GM18511 (cell line): Measurements from ENCODE around the gene CD79A.
"Not testable (repeated sequence)": the region's sequence is repeated elsewhere in the genome, so short reads cannot be mapped to it uniquely, and the experiment has no call there.

Source experiments
- ATAC-seq: cut with Tn5 transposase; IDR thresholded peaks from one replicate; pipeline ENCODE4 v1.9.1; 2021; ENCODE audit warnings: mild to moderate bottlenecking, moderate library complexity; ENCODE audit not compliant: unreplicated experiment

Gene CD79A

GRCh38 chr19:41862445-41862986 is 14.6 kb upstream of the CD79A start:
- no peak for ATAC-seq

DNA sequence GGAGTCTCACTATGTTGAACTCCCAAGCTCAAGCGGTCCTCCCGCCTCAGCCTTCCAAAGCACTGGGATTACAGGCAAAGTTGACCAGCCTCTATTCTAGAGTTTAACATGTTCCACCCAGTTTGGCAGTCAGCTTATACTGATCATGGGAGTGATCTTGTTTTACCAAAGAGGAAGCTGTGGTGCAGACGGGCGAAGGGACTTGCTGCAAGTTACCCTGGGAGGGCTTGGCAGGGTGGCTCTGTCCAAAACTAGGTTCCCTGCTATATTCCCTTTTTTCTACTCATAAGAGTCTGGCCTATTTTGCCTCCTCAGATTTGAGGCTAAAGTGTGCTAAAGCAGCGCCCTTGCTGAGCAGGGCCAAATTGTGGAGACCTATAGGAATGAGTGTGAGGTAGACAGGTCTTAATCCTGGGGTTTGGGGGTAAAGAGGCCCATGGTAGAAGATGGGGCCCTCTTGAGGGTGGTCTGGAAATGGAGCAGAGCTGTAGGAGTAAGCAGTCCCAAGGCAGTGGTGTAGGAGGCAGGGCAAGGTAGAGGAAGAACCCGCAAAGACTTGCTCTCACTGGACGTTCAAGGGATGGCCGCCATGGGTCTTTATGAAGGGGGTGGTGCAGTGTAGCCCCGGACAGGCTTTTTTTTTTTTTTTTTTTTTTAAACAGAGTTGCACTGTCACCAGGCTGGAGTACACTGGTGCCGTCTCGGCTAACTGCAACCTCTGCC is 13.7 kb upstream of the CD79A start:
- ATAC-seq = no peak

DNA sequence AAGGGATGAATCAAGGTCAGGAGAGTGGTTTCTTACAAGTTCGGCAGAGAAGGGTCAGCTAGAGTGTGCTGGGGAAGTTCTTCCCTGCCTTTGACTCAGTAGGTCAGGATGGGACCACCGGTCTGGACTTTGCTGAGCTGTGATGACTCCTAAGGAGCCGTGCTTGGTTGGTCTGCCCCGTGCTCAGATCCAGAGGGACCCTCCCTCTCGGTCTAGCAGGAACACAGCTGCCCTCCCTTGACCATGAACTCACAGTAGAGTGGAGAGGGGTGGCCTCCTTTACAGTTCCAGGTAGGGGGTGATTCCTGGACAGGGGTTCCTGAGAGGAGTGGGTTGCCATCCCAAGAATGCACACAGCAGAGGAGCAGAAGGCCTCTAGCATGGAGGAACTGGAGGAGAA is 12.7 kb upstream of the CD79A start:
- ATAC-seq = no peak

DNA sequence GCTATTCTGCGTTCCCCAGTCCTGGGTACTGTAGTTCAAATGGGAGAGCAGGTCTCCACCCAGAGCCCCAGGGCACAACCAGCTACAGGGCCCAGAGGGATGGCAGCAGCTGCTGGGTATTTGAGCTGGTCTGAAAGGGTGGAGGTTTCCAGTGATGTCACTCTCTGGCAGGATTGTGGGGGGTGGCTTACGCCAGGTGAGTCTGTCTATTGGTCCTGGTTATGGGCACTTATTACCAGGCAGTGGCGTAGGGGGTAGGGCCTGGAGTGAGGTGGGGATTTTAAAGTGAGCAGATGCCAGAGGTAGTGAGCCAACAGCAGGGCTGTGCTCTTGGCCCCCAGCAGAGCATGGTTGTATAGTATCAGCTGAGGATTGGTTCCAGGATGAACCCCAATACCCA is 10.8 kb upstream of the CD79A start:
- no peak for ATAC-seq

DNA sequence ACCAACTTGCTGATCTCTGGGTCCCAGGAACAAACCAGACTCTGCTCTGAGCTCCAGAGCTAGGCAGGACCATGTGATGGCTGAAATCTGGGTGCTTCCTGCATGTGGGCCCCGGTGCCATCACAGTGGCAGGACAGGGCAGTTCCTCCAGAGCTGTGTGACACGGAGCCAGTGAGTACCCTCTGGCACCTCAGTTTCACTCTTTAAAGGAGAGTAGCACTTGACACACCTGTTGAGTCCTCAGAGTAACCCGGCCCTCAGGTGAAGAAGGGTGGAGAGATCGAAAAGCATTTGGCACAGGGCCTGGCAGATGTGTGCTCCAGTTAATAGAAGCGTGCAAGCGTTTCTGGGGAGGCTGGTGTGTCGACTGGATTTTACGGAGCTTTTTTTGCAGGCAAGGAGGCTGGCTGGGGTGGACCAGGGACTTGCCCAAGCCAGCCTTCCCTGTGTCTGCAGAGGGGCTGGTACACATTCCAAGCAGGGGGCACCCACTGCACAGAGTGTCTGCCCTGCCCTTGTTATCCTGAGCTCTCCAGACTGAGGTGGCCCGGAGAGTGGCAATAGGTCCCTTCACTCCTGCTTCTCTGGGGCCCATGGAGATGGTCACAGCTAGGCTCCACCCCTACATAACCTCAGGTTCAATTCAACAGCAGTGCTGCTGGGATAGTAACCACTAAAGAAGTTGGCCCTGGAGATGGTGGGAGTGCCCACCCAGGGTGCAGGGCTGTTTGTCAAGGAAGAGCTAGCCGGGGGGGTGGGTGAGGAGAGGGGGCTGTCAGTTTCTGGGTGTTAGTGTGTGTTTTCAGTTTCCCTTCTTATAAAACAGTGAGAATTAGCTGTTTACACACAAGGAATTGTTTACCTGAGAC is 8.7 kb upstream of the CD79A start:
- no peak for ATAC-seq

- no peak for ATAC-seq
These were observed 8.1 kb upstream of the CD79A start for GRCh38 chr19:41868989-41869300.

DNA sequence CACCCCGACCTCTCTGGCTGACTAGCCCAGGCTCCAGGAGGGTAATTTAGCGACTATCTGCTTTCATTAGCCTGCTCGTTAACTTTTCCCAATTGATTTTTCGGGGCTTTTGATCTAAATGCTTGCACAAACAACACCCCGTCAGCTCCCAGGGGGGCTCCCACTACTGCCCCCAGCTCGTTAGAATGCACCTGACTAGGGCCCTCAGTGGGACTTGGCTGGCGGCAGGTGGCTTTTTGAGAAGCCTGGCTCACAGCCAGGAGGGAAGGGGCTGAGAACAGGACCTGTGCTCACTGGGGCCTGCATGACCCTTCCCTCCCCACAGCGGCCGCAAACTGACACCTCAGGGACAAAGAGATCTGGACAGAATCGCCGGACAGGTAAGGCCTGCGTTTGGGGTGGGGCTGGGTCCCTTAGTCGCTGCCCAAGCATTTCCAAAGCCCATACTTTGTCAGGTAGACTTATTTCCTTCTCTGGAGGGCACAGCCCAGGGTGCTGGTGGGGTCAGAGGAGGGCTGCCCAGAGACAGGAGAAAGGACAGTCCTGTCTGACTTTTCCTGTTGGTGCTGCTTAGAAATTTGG is 7.6 kb upstream of the CD79A start:
- no peak for ATAC-seq

GRCh38 chr19:41870401-41870873 is 6.6 kb upstream of the CD79A start:
- no peak for ATAC-seq

DNA sequence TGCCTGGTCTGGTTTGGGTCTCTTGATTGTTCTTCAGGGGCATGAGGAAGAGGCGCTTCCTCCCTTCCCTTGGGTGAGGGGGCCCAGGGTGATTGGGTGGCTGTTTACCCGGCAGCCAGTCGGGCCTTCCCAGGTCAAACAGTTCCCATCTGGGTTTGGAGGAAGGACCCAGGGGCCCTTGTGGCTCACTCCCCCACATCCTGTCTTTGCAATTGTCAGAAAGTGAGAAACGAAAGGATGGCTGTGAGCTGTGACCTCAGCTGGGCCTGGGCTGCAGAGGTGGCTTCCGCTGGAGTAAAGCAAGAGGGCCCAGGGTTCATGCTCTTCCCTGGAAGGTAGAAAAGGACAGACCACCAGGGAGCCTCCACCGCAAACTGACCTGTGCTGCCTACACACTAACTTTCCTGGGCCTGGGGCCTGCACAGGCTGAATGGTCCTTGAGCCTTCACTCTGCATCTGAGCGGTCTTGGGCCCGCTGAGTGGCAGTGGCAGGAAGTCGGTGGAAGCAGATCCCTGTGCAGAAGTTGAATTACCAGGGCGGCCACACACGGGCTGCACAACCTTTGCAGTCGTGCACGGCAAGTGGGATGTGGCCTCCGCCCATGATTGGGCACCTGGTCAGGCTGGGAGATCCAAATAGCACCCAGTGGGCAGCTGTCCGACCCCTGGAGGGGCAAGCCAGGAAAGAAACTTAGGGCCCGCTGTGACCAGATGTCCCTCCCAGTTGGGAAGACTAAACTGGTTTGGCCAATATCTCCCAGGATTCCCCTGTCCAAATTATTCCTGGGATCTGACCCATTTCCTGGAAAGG is 5.3 kb upstream of the CD79A start:
- ATAC-seq = peak; percentile 58

GRCh38 chr19:41872384-41872774 is 4.7 kb upstream of the CD79A start:
- ATAC-seq = no peak

- no peak for ATAC-seq
These were observed 4.1 kb upstream of the CD79A start for GRCh38 chr19:41872775-41873647.

DNA sequence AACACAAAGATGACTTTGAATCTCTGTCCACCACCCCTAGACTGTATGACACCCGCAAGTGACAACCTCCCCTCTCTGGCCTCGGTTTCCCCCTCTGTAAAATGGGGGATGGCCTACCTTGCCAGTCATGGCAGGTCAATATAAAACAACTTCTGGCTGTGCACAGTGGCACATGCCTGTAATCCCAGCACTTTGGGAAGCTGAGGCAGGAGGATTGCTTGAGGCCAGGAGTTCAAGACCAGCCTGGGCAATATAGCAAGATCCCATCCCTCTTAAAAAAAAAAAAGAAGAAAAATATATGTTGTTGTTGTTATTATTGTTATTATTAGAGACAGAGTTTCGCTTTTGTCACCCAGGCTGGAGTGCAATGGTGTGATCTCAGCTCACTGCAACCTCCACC is 1.1 kb upstream of the CD79A start:
- not testable (repeated sequence) for ATAC-seq

- no peak for ATAC-seq
These were observed 1.1 kb downstream of the CD79A start for GRCh38 chr19:41877916-41878905.

GRCh38 chr19:41879080-41879479 is 2.0 kb downstream of the CD79A start:
- ATAC-seq = no peak

GRCh38 chr19:41879670-41880328 is 2.7 kb downstream of the CD79A start:
- no peak for ATAC-seq

GRCh38 chr19:41880329-41880708 is 3.2 kb downstream of the CD79A start:
- no peak for ATAC-seq

DNA sequence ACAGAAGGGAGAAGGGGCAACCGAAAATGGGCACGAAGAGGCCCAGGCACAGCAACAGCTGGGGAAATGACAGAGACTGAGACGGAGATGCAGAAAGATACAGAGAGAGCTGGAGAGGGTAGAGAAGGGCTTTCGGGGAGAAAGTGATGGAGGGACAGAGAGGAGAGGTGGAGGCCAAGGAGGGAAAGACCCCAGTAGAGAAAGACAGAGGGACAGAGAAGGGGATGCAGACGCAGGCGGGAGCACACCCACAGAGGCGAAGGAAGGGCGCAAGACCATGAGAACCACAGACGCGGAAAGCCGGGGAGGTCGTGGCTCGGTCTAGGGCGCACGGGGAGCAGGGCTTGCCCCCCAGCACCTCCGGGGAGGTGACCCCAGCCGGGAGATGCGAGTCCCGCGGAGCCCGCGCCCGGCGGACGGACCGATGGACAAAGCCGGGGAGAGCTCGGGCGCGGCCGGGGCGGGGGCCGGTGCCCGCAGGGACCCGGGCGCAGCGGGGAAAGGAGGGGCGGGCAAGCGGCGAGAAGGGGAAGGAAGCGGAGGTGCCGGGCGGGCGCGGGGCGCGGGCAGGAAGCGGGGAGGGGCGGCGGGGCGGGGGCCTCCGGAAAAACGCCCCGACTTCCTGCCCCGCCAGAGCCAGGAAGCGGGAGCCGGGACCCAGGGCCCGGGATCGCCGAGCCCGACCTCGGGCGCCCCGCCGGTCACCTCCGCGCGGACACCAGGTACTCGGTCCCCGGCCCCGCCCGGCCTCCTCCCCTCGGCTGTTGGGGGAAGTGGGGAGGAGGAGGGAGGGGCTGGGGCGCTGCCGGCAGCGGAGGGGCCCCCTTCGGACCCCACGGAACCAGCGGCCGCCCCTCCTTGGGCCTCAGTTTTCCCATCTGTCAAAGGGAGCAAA is 5.7 kb downstream of the CD79A start, which contains the start of gene ARHGEF1:
ARHGEF1 (plus strand) TSS at position 617 of the 895 bp plus-strand sequence. CDS start 4,899 bp downstream, outside the sequence.
- ATAC-seq = no peak
